A172 (cell line): Measurements from ENCODE around the gene GABRR2. TPM values are rescaled to one million over a fixed set of nuclear protein-coding genes. Genes with fewer than 3 reads are reported as not detected.
A peak's percentile ranks its signal among the peaks of the same experiment; 100 is the strongest.
"Not testable (repeated sequence)": the region's sequence is repeated elsewhere in the genome, so short reads cannot be mapped to it uniquely, and the experiment has no call there.

Experiments
- DNase-seq: peaks from one replicate; pipeline ENCODE4 v3.0.0-alpha.2; 2015; ENCODE audit warnings: low spot score
- total RNA-seq: library from RNA; depleted of rRNA; stranded (reverse); fragments of >200 nt; shearing (Covaris generic); gene quantifications from 2 replicates; pipeline ENCODE4 v1.2.3, GENCODE V29; 2014

The GABRR2 gene
- total RNA-seq, 1 experiment from 2014 or later, result not detected

DNA sequence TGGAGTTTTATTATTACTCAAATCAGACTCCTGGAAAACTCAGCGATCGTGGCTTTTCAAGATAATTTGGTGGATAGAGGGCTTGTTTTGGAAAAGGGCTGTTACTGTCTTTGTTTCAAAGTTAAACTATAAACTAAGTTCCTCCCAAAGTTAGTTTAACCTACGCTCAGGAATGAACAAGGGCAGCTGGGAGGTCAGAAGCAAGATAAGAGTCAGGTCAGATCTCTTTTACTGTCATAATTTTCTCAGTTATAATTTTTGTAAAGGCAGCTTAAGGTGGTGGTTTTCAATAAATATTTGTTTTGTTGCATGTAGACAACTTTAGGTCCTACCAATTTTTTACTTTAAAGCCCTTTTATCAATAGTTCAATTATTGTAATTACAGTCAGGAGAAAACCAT lies 9.2 kb upstream of the GABRR2 start:
- no peak for DNase-seq

GRCh38 chr6:89323511-89323971 lies 8.4 kb upstream of the GABRR2 start:
- DNase-seq, result no peak

- no peak for DNase-seq
Observed at GRCh38 chr6:89321131-89321970, 6.3 kb upstream of the GABRR2 start.

- no peak for DNase-seq
Observed at GRCh38 chr6:89320012-89320559, 5.0 kb upstream of the GABRR2 start.

GRCh38 chr6:89317067-89317466 lies 2.0 kb upstream of the GABRR2 start:
- no peak for DNase-seq

DNA sequence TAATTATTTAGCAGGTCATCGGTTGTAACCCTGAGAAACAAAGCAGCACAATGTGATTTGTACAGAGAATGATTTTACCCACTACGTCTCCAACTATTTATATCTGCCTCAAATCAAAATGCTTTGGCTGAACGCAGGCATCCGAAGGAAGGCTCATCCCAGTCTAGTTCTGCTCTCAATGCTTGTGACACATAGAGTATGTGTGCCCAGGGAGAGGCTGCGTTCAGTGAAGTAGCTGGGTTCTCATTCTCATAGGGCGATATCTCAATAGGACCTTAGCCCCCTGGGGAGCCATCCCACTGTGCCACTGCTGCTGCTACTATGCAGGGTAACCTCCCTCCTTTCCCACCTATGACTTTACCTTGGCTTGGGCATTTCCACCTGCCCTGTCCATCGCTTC lies 407 bp downstream of the GABRR2 start:
- no peak for DNase-seq

- peak; percentile 73 for DNase-seq
Observed at GRCh38 chr6:89313006-89313405, 2.1 kb downstream of the GABRR2 start.

- peak; percentile 46 for DNase-seq
Observed at GRCh38 chr6:89311853-89312531, 3.1 kb downstream of the GABRR2 start.

- no peak for DNase-seq
Observed at GRCh38 chr6:89311530-89311852, 3.6 kb downstream of the GABRR2 start.

DNA sequence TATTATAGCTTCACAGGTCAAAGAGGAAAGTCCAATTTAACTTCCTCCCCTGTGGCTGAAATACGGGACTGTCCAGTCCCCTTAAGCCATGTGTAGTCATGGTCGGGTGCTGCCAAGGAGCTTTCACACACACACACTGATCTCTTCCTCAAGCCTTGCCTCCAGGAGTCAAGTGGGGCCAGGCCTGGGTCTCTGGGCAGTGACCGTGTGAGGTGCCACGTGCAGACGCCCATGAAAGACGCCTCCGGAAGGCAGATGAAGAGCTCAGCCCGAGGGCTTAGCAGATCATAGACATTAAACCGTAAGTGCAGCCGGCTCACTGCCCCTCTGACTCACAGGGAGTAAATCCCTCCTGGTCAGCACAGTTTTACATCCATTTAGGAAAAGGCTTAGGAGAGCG lies 4.2 kb downstream of the GABRR2 start:
- peak; percentile 65 for DNase-seq

- no peak for DNase-seq
Observed at GRCh38 chr6:89308525-89309395, 6.3 kb downstream of the GABRR2 start.

- DNase-seq, result not testable (repeated sequence)
Observed at GRCh38 chr6:89304517-89304916, 10.6 kb downstream of the GABRR2 start.

GRCh38 chr6:89302936-89303335 lies 12.2 kb downstream of the GABRR2 start:
- DNase-seq, result no peak

GRCh38 chr6:89302195-89302770 lies 12.8 kb downstream of the GABRR2 start:
- no peak for DNase-seq

DNA sequence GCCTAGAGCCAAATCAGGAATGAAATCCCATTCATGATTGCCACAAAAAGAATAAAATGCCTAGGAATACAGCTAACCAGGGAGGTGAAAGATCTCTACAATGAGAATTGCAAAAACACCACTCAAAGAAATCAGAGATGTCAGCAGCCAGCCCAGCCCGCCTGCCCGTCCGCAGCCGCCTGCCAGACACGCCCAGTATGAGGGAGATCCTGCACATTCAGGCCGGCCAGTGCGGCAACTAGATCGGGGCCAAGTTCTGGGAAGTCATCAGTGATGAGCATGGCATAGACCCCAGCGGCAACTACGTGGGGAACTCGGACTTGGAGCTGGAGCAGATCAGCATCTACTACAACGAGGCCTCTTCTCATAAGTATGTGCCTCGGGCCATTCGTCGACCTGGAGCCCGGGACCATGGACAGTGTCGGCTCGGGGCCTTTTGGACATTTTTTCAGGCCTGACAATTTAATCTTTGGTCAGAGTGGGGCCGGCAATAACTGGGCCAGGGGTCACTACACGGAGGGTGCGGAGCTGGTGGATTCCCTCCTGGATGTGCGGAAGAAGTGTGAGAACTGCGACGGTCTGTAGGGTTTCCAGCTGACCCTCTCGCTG lies 13.4 kb downstream of the GABRR2 start:
- DNase-seq, result no peak

DNA sequence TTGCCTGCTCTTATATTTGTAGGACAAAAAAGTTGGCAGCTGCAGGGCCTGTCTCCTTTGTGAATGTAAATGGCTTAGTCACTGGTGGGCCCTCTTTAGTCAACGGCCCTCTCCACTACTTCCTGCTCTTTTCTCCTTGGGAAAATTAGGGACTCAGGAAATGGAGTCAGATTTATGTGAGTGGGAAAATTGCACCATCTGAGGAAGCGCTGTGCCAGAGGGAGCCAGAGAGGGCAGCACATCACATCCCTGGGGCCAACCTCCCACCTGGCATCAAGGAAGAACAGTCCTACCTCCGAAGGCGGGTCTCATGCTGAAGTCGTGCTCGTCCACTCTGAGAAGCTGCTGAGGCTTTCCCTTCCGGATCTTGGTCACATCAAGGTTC lies 15.6 kb downstream of the GABRR2 start:
- peak; percentile 71 for DNase-seq

GRCh38 chr6:89298680-89299465 lies 16.2 kb downstream of the GABRR2 start:
- peak; percentile 92 for DNase-seq

DNA sequence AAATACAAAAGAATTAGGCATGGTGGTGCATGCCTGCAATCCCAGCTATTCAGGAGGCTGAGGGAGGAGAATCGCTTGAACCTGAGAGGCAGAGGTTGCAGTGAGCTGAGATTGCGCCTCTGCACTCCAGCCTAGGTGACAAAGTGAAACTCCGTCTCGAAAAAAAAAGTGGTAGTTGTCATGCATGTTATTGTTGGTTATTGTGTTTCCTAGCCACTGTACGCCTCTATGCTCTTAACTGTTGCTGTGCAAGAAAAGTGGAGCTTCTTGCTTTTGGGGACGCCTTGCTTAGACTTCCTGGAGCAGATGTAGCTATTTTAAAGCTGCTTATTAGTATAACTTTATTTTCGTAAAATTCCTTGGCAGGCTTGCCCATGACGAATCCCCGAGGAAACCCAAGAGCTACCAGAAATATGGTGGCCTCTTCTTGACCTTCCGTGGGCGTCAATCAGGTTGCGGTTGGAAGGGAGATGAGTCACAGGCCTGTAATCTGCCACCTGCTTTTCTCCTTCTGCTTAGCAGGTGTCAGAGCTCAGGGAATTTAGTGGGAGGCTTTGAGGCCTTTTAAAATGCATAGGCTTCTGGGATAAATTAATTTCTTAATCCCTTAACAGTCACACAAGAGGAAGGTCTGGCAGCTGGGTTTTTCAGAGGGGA lies 17.3 kb downstream of the GABRR2 start:
- peak; percentile 98 for DNase-seq

DNA sequence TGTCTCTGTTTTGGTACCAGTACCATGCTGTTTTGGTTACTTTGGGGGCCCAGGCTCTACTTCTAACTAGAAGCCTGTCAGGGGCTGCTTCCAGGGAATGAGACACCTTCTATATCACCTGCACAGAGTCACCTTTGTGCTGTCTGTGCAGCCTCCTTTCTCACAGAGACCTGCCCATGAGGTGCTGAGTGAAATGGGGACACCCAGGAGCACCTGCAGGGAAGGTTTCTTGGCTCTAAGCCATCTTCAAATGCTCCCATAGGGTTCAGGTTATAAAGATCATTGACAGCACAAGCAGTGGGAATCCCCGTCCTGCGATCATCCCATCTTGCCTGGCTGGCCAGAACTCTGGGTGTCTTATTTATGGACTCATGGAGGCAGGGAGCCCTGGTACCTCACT lies 19.1 kb downstream of the GABRR2 start:
- no peak for DNase-seq

GRCh38 chr6:89295116-89295515 lies 20.0 kb downstream of the GABRR2 start:
- not testable (repeated sequence) for DNase-seq
